Stimulated activated CD4-positive, alpha-beta T cell treated with anti-CD3 and anti-CD28 coated beads, Interleukin-4, amount 100 ng/mL, for 4 hours (primary cell): ENCODE measurements around the gene ZNF541.
A peak's percentile ranks its signal among the peaks of the same experiment; 100 is the strongest.
"Not testable (repeated sequence)": the region's sequence is repeated elsewhere in the genome, so short reads cannot be mapped to it uniquely, and the experiment has no call there.

Experiments used
- DNase-seq, 2 experiments: peaks; one replicate each; pipeline ENCODE4 v3.0.0-alpha.2; 2020

ZNF541 gene

GRCh38 chr19:47573071-47574026, at the start of gene ZNF541:
ZNF541 (minus strand) TSS chr19:47573148; CDS start chr19:47555856, 17,292 bp downstream.
- peak; percentile 79 to 91 for DNase-seq

- DNase-seq = no peak
Observed at GRCh38 chr19:47619763-47620162, 46.8 kb upstream of the ZNF541 start.

GRCh38 chr19:47618771-47619170, 45.8 kb upstream of the ZNF541 start:
- no peak for DNase-seq

GRCh38 chr19:47615714-47616113, 42.8 kb upstream of the ZNF541 start:
- DNase-seq = no peak

- no peak for DNase-seq
Observed at GRCh38 chr19:47615230-47615629, 42.3 kb upstream of the ZNF541 start.

- no peak for DNase-seq
Observed at GRCh38 chr19:47614559-47614958, 41.6 kb upstream of the ZNF541 start.

- DNase-seq = no peak
Observed at GRCh38 chr19:47614021-47614295, 41.0 kb upstream of the ZNF541 start.

- DNase-seq = no peak
Observed at GRCh38 chr19:47613165-47614020, 40.4 kb upstream of the ZNF541 start.

- no peak for DNase-seq
Observed at GRCh38 chr19:47610902-47611301, 38.0 kb upstream of the ZNF541 start.

GRCh38 chr19:47609906-47610894, 37.3 kb upstream of the ZNF541 start:
- peak; percentile 29 to 34 for DNase-seq

GRCh38 chr19:47608969-47609905, 36.3 kb upstream of the ZNF541 start, which contains the start of gene BICRA:
BICRA (plus strand) TSS chr19:47609134; CDS start chr19:47673575, 64,441 bp downstream.
- peak; percentile 71 to 80 for DNase-seq

- peak; percentile 92 to 97 for DNase-seq
Observed at GRCh38 chr19:47608074-47608918, 35.3 kb upstream of the ZNF541 start.

GRCh38 chr19:47607564-47608073, 34.7 kb upstream of the ZNF541 start:
- DNase-seq = no peak

GRCh38 chr19:47603706-47604565, 31.0 kb upstream of the ZNF541 start:
- DNase-seq = peak in 1 of 2 experiments; percentile 8

GRCh38 chr19:47601180-47601904, 28.4 kb upstream of the ZNF541 start:
- no peak for DNase-seq

- DNase-seq = peak; percentile 98 to 100
Observed at GRCh38 chr19:47600246-47601179, 27.6 kb upstream of the ZNF541 start.

GRCh38 chr19:47599671-47600245, 26.8 kb upstream of the ZNF541 start:
- DNase-seq = not testable (repeated sequence)
